MM.1S (cell line): ENCODE data around the gene TCEANC2.

Experiments
- DNase-seq: peaks from one replicate; pipeline ENCODE4 v3.0.0-alpha.2; 2015
- H2AFZ ChIP-seq: fragments of 300-600 bp; sonication (generic); 2 replicates; pipeline ENCODE4 v1.6.0; 2016; ENCODE audit warnings: antibody characterized with exemption, low read length
- H3F3A ChIP-seq: fragments of 300-600 bp; sonication (generic); 2 replicates; pipeline ENCODE4 v1.6.1; 2016; ENCODE audit warnings: mild to moderate bottlenecking, antibody characterized with exemption, low read length, moderate library complexity, mixed read lengths; ENCODE audit not compliant: insufficient read depth
- H3K27ac ChIP-seq: fragments of 300-600 bp; sonication (generic); 2 replicates; pipeline ENCODE4 v1.5.1; 2016; ENCODE audit warnings: mild to moderate bottlenecking, low read length
- H3K27me3 ChIP-seq: fragments of 300-600 bp; sonication (generic); replicated peaks from 2 replicates; pipeline ENCODE4 v1.6.0; 2016; ENCODE audit warnings: low read length; ENCODE audit not compliant: insufficient read depth
- H3K36me3 ChIP-seq: fragments of 300-600 bp; sonication (generic); replicated peaks from 2 replicates; pipeline ENCODE4 v1.6.1; 2016; ENCODE audit warnings: mild to moderate bottlenecking, low read length, mixed read lengths; ENCODE audit not compliant: insufficient read depth
- H3K4me1 ChIP-seq: fragments of 300-600 bp; sonication (generic); 2 replicates; pipeline ENCODE4 v1.6.1; 2016; ENCODE audit warnings: low read length, mixed read lengths
- H3K4me2 ChIP-seq: fragments of 300-600 bp; sonication (generic); 2 replicates; pipeline ENCODE4 v1.6.0; 2016; ENCODE audit warnings: low read depth, low read length
- H3K4me3 ChIP-seq: fragments of 300-600 bp; sonication (generic); 2 replicates; pipeline ENCODE4 v1.5.1; 2016; ENCODE audit warnings: low read length, mixed read lengths
- H3K79me2 ChIP-seq: fragments of 300-600 bp; sonication (generic); 2 replicates; pipeline ENCODE4 v1.6.1; 2016; ENCODE audit warnings: mixed run types, low read length, mixed read lengths
- H3K9ac ChIP-seq: fragments of 300-600 bp; sonication (generic); 2 replicates; pipeline ENCODE4 v1.6.1; 2016; ENCODE audit warnings: low read length, mixed read lengths
- H3K9me2 ChIP-seq: fragments of 300-600 bp; sonication (generic); replicated peaks from 2 replicates; pipeline ENCODE4 v1.6.1; 2016; ENCODE audit warnings: mild to moderate bottlenecking, low read length, mixed read lengths; ENCODE audit not compliant: insufficient read depth
- H3K9me3 ChIP-seq: fragments of 300-600 bp; sonication (generic); replicated peaks from 2 replicates; pipeline ENCODE4 v1.6.1; 2016; ENCODE audit warnings: mild to moderate bottlenecking, low read length, mixed read lengths; ENCODE audit not compliant: insufficient read depth
- H4K20me1 ChIP-seq: fragments of 300-600 bp; sonication (generic); 2 replicates; pipeline ENCODE4 v1.6.1; 2016; ENCODE audit warnings: mild to moderate bottlenecking, low read length, moderate library complexity, mixed read lengths; ENCODE audit not compliant: insufficient read depth
- CTCF ChIP-seq: fragments of 300-600 bp; sonication (generic); IDR thresholded peaks from 2 replicates; pipeline ENCODE4 v1.5.1; 2016; ENCODE audit warnings: antibody characterized with exemption, low read length, mixed read lengths
- EZH2 ChIP-seq: fragments of 300-600 bp; sonication (generic); optimal IDR thresholded peaks from 2 replicates; pipeline ENCODE3; 2017; ENCODE audit warnings: low read depth, mild to moderate bottlenecking, antibody characterized with exemption, low read length, mixed read lengths
- EZH2phosphoT487 ChIP-seq: fragments of 300-600 bp; sonication (generic); IDR thresholded peaks from 2 replicates; pipeline ENCODE4 v1.6.1; 2018; ENCODE audit warnings: antibody characterized with exemption, low read length

Gene TCEANC2

GRCh38 chr1:54054438-54054749 lies 986 bp downstream of the TCEANC2 start:
- peaks cover 9% of the 10 kb centered on the region; the same call in 1 of the 2 replicates for H3F3A ChIP-seq
- H3K9me2 ChIP-seq = no peaks in the 10 kb centered on the region
- H3K27ac ChIP-seq = no peak overlapping the region
- no peaks in the 10 kb centered on the region for H4K20me1 ChIP-seq
- DNase-seq = no peak
- peak overlapping the region; percentile 91 for H3K9ac ChIP-seq
- H3K4me3 ChIP-seq = peak overlapping the region; percentile 85
- H3K4me1 ChIP-seq = peaks cover 14% of the 10 kb centered on the region; the same call in 1 of the 2 replicates
- peak overlapping the region; percentile 67 for H2AFZ ChIP-seq
- peaks cover 48% of the 10 kb centered on the region for H3K79me2 ChIP-seq
- no peaks in the 10 kb centered on the region for H3K36me3 ChIP-seq
- H3K27me3 ChIP-seq = no peaks in the 10 kb centered on the region
- no peak for TF ChIP-seq EZH2
- no peak for TF ChIP-seq EZH2phosphoT487
- H3K9me3 ChIP-seq = no peaks in the 10 kb centered on the region
- peak overlapping the region; percentile 88 for H3K4me2 ChIP-seq

- Histone ChIP-seq H3K36me3 (no peaks in the 10 kb centered on the region), H3K4me3 (no peak overlapping the region), H3K4me1 (no peaks in the 10 kb centered on the region), H3K9me2 (no peaks in the 10 kb centered on the region), H4K20me1 (no peaks in the 10 kb centered on the region), H3K9me3 (no peaks in the 10 kb centered on the region), H3K79me2 (no peaks in the 10 kb centered on the region), H3K27me3 (no peaks in the 10 kb centered on the region), H3K4me2 (no peak overlapping the region), H3K27ac (no peak overlapping the region), H3K9ac (no peak overlapping the region), H3F3A (no peaks in the 10 kb centered on the region), H2AFZ (no peak overlapping the region)
- no peak for TF ChIP-seq EZH2
- no peak for TF ChIP-seq CTCF
- TF ChIP-seq EZH2phosphoT487 = no peak
- DNase-seq = no peak
These were observed 10.9 kb downstream of the TCEANC2 start for GRCh38 chr1:54064299-54064698.

GRCh38 chr1:54069791-54070170 lies 16.4 kb downstream of the TCEANC2 start:
- Histone ChIP-seq H4K20me1 (no peaks in the 10 kb centered on the region), H3K9me3 (no peaks in the 10 kb centered on the region), H3K36me3 (no peaks in the 10 kb centered on the region), H3K4me1 (no peaks in the 10 kb centered on the region), H3K9ac (no peak overlapping the region), H3K9me2 (no peaks in the 10 kb centered on the region), H3K27me3 (no peaks in the 10 kb centered on the region), H3F3A (no peaks in the 10 kb centered on the region), H3K79me2 (no peaks in the 10 kb centered on the region), H2AFZ (no peak overlapping the region), H3K4me2 (no peak overlapping the region), H3K4me3 (no peak overlapping the region), H3K27ac (no peak overlapping the region)
- DNase-seq = no peak
- TF ChIP-seq EZH2phosphoT487 = no peak
- no peak for TF ChIP-seq CTCF
- no peak for TF ChIP-seq EZH2

GRCh38 chr1:54070171-54070837 lies 16.9 kb downstream of the TCEANC2 start:
- no peaks in the 10 kb centered on the region for H3K9me2 ChIP-seq
- H3K27me3 ChIP-seq = no peaks in the 10 kb centered on the region
- no peaks in the 10 kb centered on the region for H3K4me1 ChIP-seq
- H3K9me3 ChIP-seq = no peaks in the 10 kb centered on the region
- no peak overlapping the region for H3K4me3 ChIP-seq
- H3K9ac ChIP-seq = no peak overlapping the region
- H3K27ac ChIP-seq = no peak overlapping the region
- no peak overlapping the region for H2AFZ ChIP-seq
- no peak overlapping the region for H3K4me2 ChIP-seq
- H3K36me3 ChIP-seq = no peaks in the 10 kb centered on the region
- no peaks in the 10 kb centered on the region for H4K20me1 ChIP-seq
- H3F3A ChIP-seq = no peaks in the 10 kb centered on the region
- DNase-seq = peak; percentile 70
- TF ChIP-seq EZH2phosphoT487 = no peak
- peak; percentile 93 for TF ChIP-seq CTCF
- no peak for TF ChIP-seq EZH2
- no peaks in the 10 kb centered on the region for H3K79me2 ChIP-seq
